Measurements from ENCODE around the gene TAOK2.
A peak's percentile ranks its signal among the peaks of the same experiment; 100 is the strongest.
"Not testable (repeated sequence)": the region's sequence is repeated elsewhere in the genome, so short reads cannot be mapped to it uniquely, and the experiment has no call there.

TAOK2 gene

GRCh38 chr16:30003670-30004423, 30.2 kb downstream of the TAOK2 start:
- no peak for DNase-seq (ENCODE audit: low spot score)

- DNase-seq (ENCODE audit: low spot score), result peak; percentile 14
Measured at GRCh38 chr16:30004424-30004776, 30.7 kb downstream of the TAOK2 start.

GRCh38 chr16:30004811-30005242, 31.2 kb downstream of the TAOK2 start:
- peak; percentile 48 for DNase-seq (ENCODE audit: low spot score)

- peak; percentile 57 for DNase-seq (ENCODE audit: low spot score)
Measured at GRCh38 chr16:30005341-30006094, 31.9 kb downstream of the TAOK2 start.

- no peak for DNase-seq (ENCODE audit: low spot score)
Measured at GRCh38 chr16:30006095-30006473, 32.4 kb downstream of the TAOK2 start.

- no peak for DNase-seq (ENCODE audit: low spot score)
Measured at GRCh38 chr16:30006659-30007377, 33.1 kb downstream of the TAOK2 start.

- DNase-seq (ENCODE audit: low spot score), result no peak
Measured at GRCh38 chr16:30007378-30007895, 33.8 kb downstream of the TAOK2 start.

GRCh38 chr16:30009085-30009862, 35.6 kb downstream of the TAOK2 start:
- DNase-seq (ENCODE audit: low spot score), result no peak

- DNase-seq (ENCODE audit: low spot score), result no peak
Measured at GRCh38 chr16:30009990-30010843, 36.5 kb downstream of the TAOK2 start.

GRCh38 chr16:30010844-30011713, 37.4 kb downstream of the TAOK2 start, which contains the start of gene DOC2A:
Gene DOC2A, minus strand, starts transcription at chr16:30011027. Its CDS starts 805 bp downstream, at chr16:30010222.
- no peak for DNase-seq (ENCODE audit: low spot score)

GRCh38 chr16:30011714-30012504, 38.2 kb downstream of the TAOK2 start:
- no peak for DNase-seq (ENCODE audit: low spot score)

- DNase-seq (ENCODE audit: low spot score), result not testable (repeated sequence)
Measured at GRCh38 chr16:30012598-30012997, 38.9 kb downstream of the TAOK2 start.

- DNase-seq (ENCODE audit: low spot score), result not testable (repeated sequence)
Measured at GRCh38 chr16:30015450-30015849, 41.8 kb downstream of the TAOK2 start.

GRCh38 chr16:30016555-30017276, 43.0 kb downstream of the TAOK2 start:
- no peak for DNase-seq (ENCODE audit: low spot score)

GRCh38 chr16:30017277-30017656, 43.6 kb downstream of the TAOK2 start:
- DNase-seq (ENCODE audit: low spot score), result no peak

- DNase-seq (ENCODE audit: low spot score), result not testable (repeated sequence)
Measured at GRCh38 chr16:30017937-30018336, 44.3 kb downstream of the TAOK2 start.

- no peak for DNase-seq (ENCODE audit: low spot score)
Measured at GRCh38 chr16:30018731-30019158, 45.1 kb downstream of the TAOK2 start.

GRCh38 chr16:30022887-30023286, 49.2 kb downstream of the TAOK2 start, which contains the start of gene C16orf92:
Gene C16orf92, plus strand, starts transcription at chr16:30023198. Its CDS starts 143 bp downstream, at chr16:30023341.
- no peak for DNase-seq (ENCODE audit: low spot score)

Measured in SW480 (cell line).